BJ (cell line): ENCODE measurements around the gene FAHD1. TPM values are rescaled to one million over a fixed set of nuclear protein-coding genes. Genes with fewer than 3 reads are reported as not detected.
"Not testable (repeated sequence)": the region's sequence is repeated elsewhere in the genome, so short reads cannot be mapped to it uniquely, and the experiment has no call there.

Experiments
- CTCF ChIA-PET: fragments of 350-600 bp; formaldehyde crosslinking; extraction: SDS; loops from one replicate; lab custom pipeline; 2021; ENCODE audit warnings: antibody characterized with exemption, inconsistent platforms; lab: Yijun Ruan, JAX
- POLR2A ChIA-PET: fragments of 300-600 bp; sonication (Branson Sonifier 250); formaldehyde crosslinking; extraction: SDS; loops from one replicate; lab custom pipeline; 2021; ENCODE audit warnings: antibody characterized with exemption; lab: Charles Lee
- DNase-seq: peaks from one replicate; pipeline ENCODE4 v3.0.0-alpha.2; 2011; ENCODE audit warnings: low read depth
- H3K27me3 ChIP-seq: 2 replicates; pipeline ENCODE4 v1.6.0; 2011; ENCODE audit warnings: low read length; ENCODE audit not compliant: control insufficient read depth, insufficient read depth
- H3K36me3 ChIP-seq: 2 replicates; pipeline ENCODE4 v1.5.1; 2011; ENCODE audit warnings: low read length; ENCODE audit not compliant: control insufficient read depth, insufficient read depth
- H3K4me3 ChIP-seq: 2 replicates; pipeline ENCODE4 v1.5.1; 2011; ENCODE audit warnings: low read depth, mild to moderate bottlenecking, control low read depth, low read length
- CTCF ChIP-seq: IDR thresholded peaks from 2 replicates; pipeline ENCODE4 v1.5.1; 2011; ENCODE audit warnings: low read depth, mild to moderate bottlenecking, control low read depth, inconsistent platforms, low read length, moderate library complexity; ENCODE audit not compliant: insufficient read depth
- polyA plus RNA-seq: library from polyadenylated mRNA; depleted of rRNA; stranded (reverse); fragments of >200 nt; gene quantifications from 2 replicates; pipeline ENCODE4 v1.2.3, GENCODE V29; 2011

FAHD1 gene
- polyA plus RNA-seq, 1 experiment = 52.5 TPM

GRCh38 chr16:1870365-1871082, 43.5 kb downstream of the FAHD1 start:
- DNase-seq = no peak
- no peak overlapping the region for H3K4me3 ChIP-seq
- ChIA-PET POLR2A (interaction anchor here (0.6 to 0.7 kb wide), 2 partner anchors 8 to 152 kb away, joined by 3 to 22 read pairs; no protein-coding TSS in a partner anchor), CTCF (interaction anchor here (3.4 kb wide), 1 partner anchor 59 kb away, joined by 17 read pairs; no protein-coding TSS in a partner anchor)
- no peaks in the 10 kb centered on the region for H3K36me3 ChIP-seq
- H3K27me3 ChIP-seq = peaks cover 2% of the 10 kb centered on the region; the same call in 1 of the 2 replicates
- TF ChIP-seq CTCF = no peak

GRCh38 chr16:1871974-1872635, 45.1 kb downstream of the FAHD1 start, which contains the start of gene MEIOB:
MEIOB (minus strand) TSS chr16:1872164; CDS start chr16:1868175, 3,989 bp downstream.
- ChIA-PET CTCF (interaction anchor here (3.4 kb wide), 1 partner anchor 57 kb away, joined by 17 read pairs; no protein-coding TSS in a partner anchor), POLR2A (no interaction called here)
- TF ChIP-seq CTCF = no peak
- Histone ChIP-seq H3K4me3 (peak within 1 kb of the TSS; percentile 18), H3K27me3 (peaks cover 2% of the 10 kb centered on the region; the same call in 1 of the 2 replicates), H3K36me3 (no peaks in the 10 kb centered on the region)
- no peak for DNase-seq

- Histone ChIP-seq H3K36me3 (no peaks in the 10 kb centered on the region), H3K27me3 (peaks cover 4% of the 10 kb centered on the region), H3K4me3 (no peak overlapping the region)
- no peak for TF ChIP-seq CTCF
- no peak for DNase-seq
- POLR2A ChIA-PET = no interaction called here
- CTCF ChIA-PET = interaction anchor here (2.1 kb wide), 1 partner anchor 54 kb away, joined by 11 read pairs; no protein-coding TSS in a partner anchor
Measured at GRCh38 chr16:1874854-1875253, 47.8 kb downstream of the FAHD1 start.

- DNase-seq, CTCF ChIA-PET, H3K27me3 ChIP-seq, H3K4me3 ChIP-seq, H3K36me3 ChIP-seq, POLR2A ChIA-PET: not testable (repeated sequence)
Measured at GRCh38 chr16:1876066-1876465, 49.1 kb downstream of the FAHD1 start.

- DNase-seq = no peak
- Histone ChIP-seq H3K4me3 (no peak overlapping the region), H3K36me3 (no peaks in the 10 kb centered on the region), H3K27me3 (peaks cover 4% of the 10 kb centered on the region)
- POLR2A ChIA-PET = no interaction called here
- no peak for TF ChIP-seq CTCF
- CTCF ChIA-PET = no interaction called here
Measured at GRCh38 chr16:1876468-1876867, 49.5 kb downstream of the FAHD1 start.
